GM19023 (cell line): ENCODE measurements around the gene TMEM212.

ENCODE experiments used
- ATAC-seq: cut with Tn5 transposase; IDR thresholded peaks from one replicate; pipeline ENCODE4 v1.9.1; 2021; ENCODE audit warnings: mild to moderate bottlenecking, moderate library complexity; ENCODE audit not compliant: unreplicated experiment

TMEM212 gene

GRCh38 chr3:171833789-171834460 is 9.2 kb upstream of the TMEM212 start:
- ATAC-seq, result no peak

GRCh38 chr3:171834461-171834801 is 8.7 kb upstream of the TMEM212 start:
- ATAC-seq, result no peak

- no peak for ATAC-seq
Observed at GRCh38 chr3:171835116-171835515, 8.0 kb upstream of the TMEM212 start.

DNA sequence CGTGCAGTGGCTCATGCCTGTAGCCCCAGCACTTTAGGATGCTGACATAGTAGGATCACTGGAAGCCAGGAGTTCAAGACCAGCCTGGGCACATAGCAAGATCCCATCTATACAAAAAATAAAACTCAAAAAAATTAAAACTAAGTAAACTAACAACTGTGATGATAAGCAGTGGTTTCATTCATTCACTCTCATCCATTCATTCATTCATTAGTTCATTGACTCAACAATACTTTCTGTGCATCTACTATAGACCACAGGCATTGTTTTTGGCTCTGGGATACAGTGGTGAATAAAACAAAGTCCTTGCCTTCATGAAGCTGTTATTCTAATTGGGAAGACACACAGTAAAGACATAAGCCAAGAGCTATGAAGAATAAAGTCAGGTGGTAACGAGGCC is 7.5 kb upstream of the TMEM212 start:
- ATAC-seq, result no peak

GRCh38 chr3:171836855-171837254 is 6.3 kb upstream of the TMEM212 start:
- ATAC-seq, result no peak

- no peak for ATAC-seq
Observed at GRCh38 chr3:171837698-171838097, 5.5 kb upstream of the TMEM212 start.

DNA sequence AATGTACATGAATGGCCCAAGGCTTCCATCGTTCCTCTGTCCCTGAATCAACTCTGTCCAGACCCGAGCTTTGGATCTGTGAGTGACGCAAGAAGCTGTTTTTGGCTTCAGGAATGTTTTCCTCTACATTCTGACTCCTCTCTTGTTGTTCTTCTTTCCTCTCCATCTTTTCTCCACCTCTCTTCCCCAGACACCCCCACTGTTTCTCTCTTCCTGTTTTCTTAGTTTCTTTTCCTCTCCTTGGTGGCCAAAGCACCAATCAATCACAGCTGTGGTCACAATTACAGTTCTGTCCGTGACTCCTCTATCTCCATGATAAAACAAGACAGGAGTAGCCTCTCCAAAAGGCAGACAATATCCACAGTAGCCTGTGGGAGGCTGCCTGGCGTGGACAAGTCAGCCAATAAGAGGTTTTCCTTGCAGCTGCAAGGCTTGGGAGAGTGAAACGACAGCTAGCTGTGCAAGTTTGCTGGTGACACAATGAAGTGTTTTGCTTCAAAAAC is 4.9 kb upstream of the TMEM212 start:
- ATAC-seq, result no peak

DNA sequence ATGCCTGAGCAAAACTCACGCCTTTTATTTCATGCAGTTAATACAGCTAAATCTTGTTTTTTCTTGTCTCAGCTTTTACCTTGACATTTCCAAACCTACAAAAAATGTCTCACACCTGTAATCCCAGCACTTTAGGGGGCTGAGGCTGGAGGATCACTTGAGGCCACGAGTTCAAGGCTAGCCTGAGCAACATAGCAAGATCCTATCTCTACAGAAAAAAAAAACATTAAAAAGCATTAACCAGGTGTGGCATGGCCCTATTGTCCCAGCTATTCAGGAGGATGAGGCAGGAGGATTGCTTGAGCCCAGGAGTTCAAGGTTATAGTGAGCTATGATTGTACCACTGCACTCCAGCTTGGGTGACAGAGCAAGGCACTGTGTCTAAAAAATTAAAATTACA is 3.9 kb upstream of the TMEM212 start:
- no peak for ATAC-seq

- no peak for ATAC-seq
Observed at GRCh38 chr3:171840445-171840810, 2.7 kb upstream of the TMEM212 start.

DNA sequence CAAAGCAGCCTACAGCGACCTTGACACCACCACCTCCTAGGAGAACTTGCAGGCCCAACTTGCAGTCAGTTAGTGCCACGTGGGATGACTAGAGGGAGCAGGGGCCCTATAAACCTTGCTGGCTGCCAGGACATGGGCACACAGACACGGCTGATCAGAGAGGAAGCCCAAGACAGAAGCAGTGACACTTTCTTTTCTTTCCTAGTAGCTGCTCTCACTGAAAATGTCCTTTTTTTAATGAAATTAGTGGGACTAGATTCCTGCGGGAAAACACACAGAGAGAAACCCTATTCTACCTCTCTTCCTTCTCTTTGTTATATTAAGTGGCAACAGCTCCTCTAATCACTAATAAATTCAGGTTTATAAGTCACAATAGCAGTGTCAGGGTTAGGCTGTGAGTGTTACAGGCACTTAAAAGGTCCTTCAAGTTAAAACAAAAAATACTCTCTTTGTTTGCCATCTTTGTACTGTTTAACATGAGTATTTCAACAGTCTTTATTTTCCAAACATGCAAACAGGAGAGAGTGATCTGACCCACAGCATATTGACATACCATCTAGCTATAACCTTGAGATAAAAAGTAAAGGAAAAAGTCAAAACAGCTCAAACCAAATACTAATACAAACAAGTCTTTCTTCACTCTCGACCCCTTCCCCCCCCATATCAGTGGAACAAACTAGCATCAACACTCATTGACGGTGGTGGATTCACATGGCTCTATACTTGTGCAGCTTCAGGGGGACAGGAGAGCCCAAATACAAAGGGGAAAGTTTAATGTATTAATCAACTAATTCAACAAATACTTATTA is 2.1 kb upstream of the TMEM212 start:
- no peak for ATAC-seq

- ATAC-seq, result no peak
Observed at GRCh38 chr3:171841620-171842000, 1.5 kb upstream of the TMEM212 start.

DNA sequence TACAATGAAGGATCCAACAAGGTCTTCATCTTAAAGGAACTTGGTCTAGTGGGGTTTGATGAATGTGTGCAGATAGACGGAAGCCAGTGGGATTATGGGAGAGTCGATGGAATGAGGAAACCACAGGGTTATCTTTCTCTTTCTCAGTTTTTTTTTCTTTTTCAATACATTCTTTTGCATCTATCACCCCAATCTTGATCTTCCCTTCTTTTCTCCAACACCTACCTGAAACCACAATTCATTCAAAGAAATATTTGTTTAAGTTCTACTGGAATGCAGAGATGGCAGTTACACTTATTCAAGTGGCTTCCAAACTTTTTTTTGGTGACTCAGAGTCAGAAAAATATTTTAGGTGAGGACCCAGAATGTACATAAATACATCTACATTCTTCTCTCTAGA is 1.7 kb downstream of the TMEM212 start:
- no peak for ATAC-seq

GRCh38 chr3:171845481-171846284 is 2.5 kb downstream of the TMEM212 start:
- ATAC-seq, result no peak

GRCh38 chr3:171846597-171846996 is 3.4 kb downstream of the TMEM212 start:
- peak; percentile 97 for ATAC-seq

DNA sequence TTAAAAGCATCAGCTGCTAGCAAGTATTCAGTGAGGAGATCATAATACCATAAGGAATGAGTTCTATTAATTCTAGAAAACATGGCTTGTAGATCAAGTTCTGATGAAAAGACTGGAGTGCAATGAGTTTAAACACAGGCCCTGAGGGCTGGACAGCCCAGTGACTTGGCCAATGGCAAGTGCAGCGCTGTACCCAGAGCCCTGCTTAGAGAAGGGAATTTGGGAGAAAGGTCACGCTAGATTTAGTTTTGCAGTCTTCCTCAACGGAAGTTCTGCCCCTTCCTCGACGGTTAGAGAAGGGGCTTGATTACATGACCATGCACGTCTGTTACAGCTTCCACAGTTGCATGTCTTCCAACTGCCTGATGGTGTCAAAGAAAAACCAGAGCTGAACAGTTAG is 4.0 kb downstream of the TMEM212 start:
- peak; percentile 5 for ATAC-seq

GRCh38 chr3:171847595-171848259 is 4.6 kb downstream of the TMEM212 start:
- ATAC-seq, result no peak

DNA sequence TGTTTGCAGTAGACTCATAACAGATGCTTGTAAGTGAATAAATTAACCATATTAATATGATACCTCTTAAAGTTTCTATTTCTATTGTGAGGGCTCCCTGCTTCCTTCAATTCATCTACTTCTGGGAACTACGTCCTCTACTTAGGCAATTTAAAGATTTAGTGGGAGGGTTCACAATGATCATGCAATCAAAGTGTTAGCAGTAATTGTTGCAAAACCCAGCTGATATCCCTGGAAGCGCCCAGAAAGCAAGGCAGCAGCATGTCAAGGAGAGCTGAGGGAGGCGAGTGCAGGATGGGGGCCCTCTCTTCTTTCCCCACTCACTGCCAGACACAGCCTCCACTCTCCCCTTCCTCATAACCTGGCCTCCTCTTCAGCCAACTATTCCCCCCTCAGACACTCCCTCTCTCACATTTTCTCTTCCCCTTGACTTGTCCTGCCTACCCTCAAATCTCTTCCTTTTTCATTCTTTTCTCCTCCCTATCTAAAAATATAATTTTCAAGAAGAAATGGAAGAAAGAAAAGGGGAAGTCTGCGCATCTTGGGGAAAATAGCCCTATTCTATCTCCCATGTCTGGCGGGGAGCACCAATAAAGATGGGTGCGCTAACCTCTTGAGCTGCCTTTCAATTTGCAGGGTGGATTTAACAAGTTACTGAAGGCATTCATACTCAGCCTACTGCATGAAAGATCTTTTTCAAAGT is 6.6 kb downstream of the TMEM212 start:
- ATAC-seq, result no peak

GRCh38 chr3:171850320-171850959 is 7.3 kb downstream of the TMEM212 start:
- ATAC-seq, result no peak

- ATAC-seq, result no peak
Observed at GRCh38 chr3:171850960-171851659, 8.0 kb downstream of the TMEM212 start.
